PC-9 (cell line): ENCODE measurements around the gene USP3. TPM values are rescaled to one million over a fixed set of nuclear protein-coding genes. Genes with fewer than 3 reads are reported as not detected.

Experiments
- BruUV-seq: library from RNA; stranded (reverse); fragments of 400-500 nt; replicated peaks from 2 replicates; lab custom pipeline; 2021; lab: Mats Ljungman, UMichigan
- CTCF ChIA-PET: fragments of 300-600 bp; sonication (Branson Sonifier 250); formaldehyde crosslinking; loops from one replicate; lab custom pipeline; 2022; ENCODE audit warnings: antibody characterized with exemption; lab: Charles Lee
- POLR2A ChIA-PET: fragments of 300-600 bp; sonication (Branson Sonifier 250); formaldehyde crosslinking; loops from one replicate; lab custom pipeline; 2022; ENCODE audit warnings: antibody characterized with exemption; ENCODE audit not compliant: unreplicated experiment; lab: Charles Lee
- DNase-seq, 2 experiments: peaks; one replicate each; pipeline versions ENCODE4 v3.0.0 to v3.0.0-alpha.2; 2015 to 2022; ENCODE audit warnings: mixed read lengths in 1 of 2
- H2AFZ ChIP-seq: fragments of 200-600 bp; sonication (generic); 2 replicates; pipeline ENCODE4 v1.8.1; 2017; ENCODE audit warnings: antibody characterized with exemption
- H3F3A ChIP-seq: fragments of 200-600 bp; sonication (generic); 2 replicates; pipeline ENCODE4 v1.8.1; 2017; ENCODE audit warnings: antibody characterized with exemption, mild to moderate bottlenecking, low read depth; ENCODE audit not compliant: insufficient read depth
- H3K27ac ChIP-seq: fragments of 200-600 bp; sonication (generic); 2 replicates; pipeline ENCODE4 v1.6.1; 2016; ENCODE audit warnings: mixed run types
- H3K27me3 ChIP-seq: fragments of 200-600 bp; sonication (generic); 2 replicates; pipeline ENCODE4 v1.6.1; 2016; ENCODE audit warnings: low read depth, mixed run types; ENCODE audit not compliant: insufficient read depth
- H3K36me3 ChIP-seq: fragments of 200-600 bp; sonication (generic); 2 replicates; pipeline ENCODE4 v1.6.1; 2016; ENCODE audit warnings: low read depth, mixed run types
- H3K4me1 ChIP-seq: fragments of 200-600 bp; sonication (generic); replicated peaks from 2 replicates; pipeline ENCODE4 v1.6.1; 2016; ENCODE audit warnings: mixed run types; ENCODE audit not compliant: insufficient read depth
- H3K4me2 ChIP-seq: fragments of 200-600 bp; sonication (generic); 2 replicates; pipeline ENCODE4 v1.6.1; 2017; ENCODE audit warnings: mixed run types
- H3K4me3 ChIP-seq: fragments of 200-600 bp; sonication (generic); 2 replicates; pipeline ENCODE4 v1.6.1; 2016; ENCODE audit warnings: mixed run types
- H3K79me2 ChIP-seq: fragments of 200-600 bp; sonication (generic); 2 replicates; pipeline ENCODE4 v1.6.1; 2017; ENCODE audit warnings: low read depth, mixed run types
- H3K9me2 ChIP-seq: fragments of 200-600 bp; sonication (generic); 2 replicates; pipeline ENCODE4 v1.8.1; 2017; ENCODE audit warnings: mild to moderate bottlenecking; ENCODE audit not compliant: insufficient read depth
- H3K9me3 ChIP-seq: fragments of 200-600 bp; sonication (generic); 2 replicates; pipeline ENCODE4 v1.8.1; 2016; ENCODE audit warnings: low read depth; ENCODE audit not compliant: insufficient read depth
- H4K20me1 ChIP-seq: fragments of 200-600 bp; sonication (generic); 2 replicates; pipeline ENCODE4 v1.8.1; 2017; ENCODE audit not compliant: insufficient read depth
- CTCF ChIP-seq: fragments of 200-600 bp; sonication (generic); conservative IDR thresholded peaks from 2 replicates; pipeline ENCODE4 v1.6.1; 2017; ENCODE audit warnings: mixed run types, antibody characterized with exemption, mild to moderate bottlenecking, moderate library complexity
- EZH2 ChIP-seq: fragments of 200-600 bp; sonication (generic); IDR thresholded peaks from 2 replicates; pipeline ENCODE4 v1.8.0; 2017; ENCODE audit warnings: antibody characterized with exemption, low read depth
- intact Hi-C: fragments of 100-400 bp; cut with micrococcal nuclease; formaldehyde crosslinking; loops from one replicate; pipeline ENCODE4 v1.10.0; 2022; ENCODE audit not compliant: unreplicated experiment
- total RNA-seq: library from RNA; stranded (reverse); gene quantifications from 2 replicates; pipeline ENCODE4 v1.2.3, GENCODE V29; 2021

USP3 gene
- total RNA-seq, 1 experiment from 2014 or later: 57.5 TPM

GRCh38 chr15:63605816-63606215 is 101.4 kb downstream of the USP3 start:
- Histone ChIP-seq H3K36me3 (no peaks in the 10 kb centered on the region), H3K4me1 (peaks cover 21% of the 10 kb centered on the region), H3K4me2 (no peak overlapping the region), H3K4me3 (no peak overlapping the region), H4K20me1 (no peaks in the 10 kb centered on the region), H2AFZ (no peak overlapping the region), H3F3A (peaks cover 13% of the 10 kb centered on the region), H3K79me2 (no peaks in the 10 kb centered on the region), H3K9me3 (no peaks in the 10 kb centered on the region), H3K27ac (no peak overlapping the region), H3K27me3 (no peaks in the 10 kb centered on the region), H3K9me2 (no peaks in the 10 kb centered on the region)
- DNase-seq: no peak
- intact Hi-C loops: no loop called here
- CTCF ChIA-PET: no interaction called here
- TF ChIP-seq CTCF (no peak), EZH2 (no peak)
- POLR2A ChIA-PET: interaction anchor here (0.6 kb wide), 1 partner anchor 866 kb away, joined by 3 read pairs; no protein-coding TSS in a partner anchor
- no TSS peak for BruUV-seq

DNA sequence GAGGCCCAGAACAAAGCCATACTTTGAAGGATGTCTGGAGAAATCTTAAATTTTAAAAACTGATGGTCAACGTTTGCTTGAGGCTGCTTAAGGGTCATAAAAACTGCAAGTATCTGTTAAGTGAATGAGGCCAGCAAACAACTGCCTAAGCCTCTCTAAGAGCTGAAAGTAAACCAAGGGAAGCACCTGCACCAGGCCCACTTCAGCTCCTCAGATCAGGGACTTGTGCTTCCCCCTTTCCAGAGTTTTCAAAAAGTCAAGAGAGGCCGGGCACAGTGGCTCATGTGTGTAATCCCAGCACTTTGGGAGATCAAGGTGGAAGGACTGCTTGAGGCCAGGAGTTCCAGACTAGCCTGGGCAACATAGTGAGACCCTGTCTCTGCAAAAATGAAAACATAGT is 101.9 kb downstream of the USP3 start:
- CTCF ChIA-PET: no interaction called here

DNA sequence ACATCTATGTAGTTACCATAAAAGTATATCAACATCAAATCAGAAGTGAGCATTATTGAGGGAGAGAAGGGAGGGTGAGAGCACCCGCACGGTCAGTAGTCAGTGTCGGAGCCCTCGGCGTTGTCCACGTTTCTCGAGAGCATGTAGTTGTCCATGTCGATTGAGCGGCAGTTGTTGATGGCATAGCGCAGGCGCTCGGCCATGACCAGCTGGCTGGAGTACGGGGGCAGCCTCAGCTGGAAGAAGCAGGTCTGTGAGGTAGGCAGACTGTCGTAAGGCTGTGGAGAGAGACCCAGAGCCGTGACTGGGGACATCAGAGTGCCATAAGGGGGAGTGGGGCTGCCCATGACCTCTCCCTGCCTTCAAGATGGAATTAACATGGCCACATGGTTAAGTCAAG is 104.6 kb downstream of the USP3 start:
- no peaks in the 10 kb centered on the region for H4K20me1 ChIP-seq
- TF ChIP-seq EZH2 (no peak), CTCF (no peak)
- H3K9me2 ChIP-seq: no peaks in the 10 kb centered on the region
- H3K4me1 ChIP-seq: peaks cover 22% of the 10 kb centered on the region
- ChIA-PET POLR2A (no interaction called here), CTCF (interaction anchor here (1.0 kb wide), 1 partner anchor 485 kb away, joined by 3 read pairs; the partner anchor contains the start of gene CIAO2A)
- peaks cover 14% of the 10 kb centered on the region for H3F3A ChIP-seq
- no peak overlapping the region for H3K27ac ChIP-seq
- no peaks in the 10 kb centered on the region for H3K36me3 ChIP-seq
- no peak overlapping the region for H2AFZ ChIP-seq
- no peak for DNase-seq
- no peak overlapping the region for H3K4me3 ChIP-seq
- no peak overlapping the region for H3K4me2 ChIP-seq
- BruUV-seq: no TSS peak
- no peaks in the 10 kb centered on the region for H3K79me2 ChIP-seq
- H3K27me3 ChIP-seq: no peaks in the 10 kb centered on the region
- intact Hi-C loops: no loop called here
- H3K9me3 ChIP-seq: no peaks in the 10 kb centered on the region

More for the DNA sequence above, 101.9 kb downstream of the USP3 start:
- Histone ChIP-seq H3K4me1 (peaks cover 26% of the 10 kb centered on the region), H3K27ac (no peak overlapping the region), H2AFZ (no peak overlapping the region), H3K27me3 (no peaks in the 10 kb centered on the region), H3K4me3 (no peak overlapping the region), H3K36me3 (no peaks in the 10 kb centered on the region), H3K4me2 (no peak overlapping the region), H3F3A (peaks cover 14% of the 10 kb centered on the region), H3K79me2 (no peaks in the 10 kb centered on the region), H3K9me3 (no peaks in the 10 kb centered on the region), H4K20me1 (no peaks in the 10 kb centered on the region), H3K9me2 (no peaks in the 10 kb centered on the region)
- no peak for TF ChIP-seq EZH2
- TF ChIP-seq CTCF: no peak
- POLR2A ChIA-PET: no interaction called here
- no peak for DNase-seq
- no TSS peak for BruUV-seq
- intact Hi-C loops: no loop called here
